IMR-90 (cell line): ENCODE data around the gene CPEB3. TPM values are rescaled to one million over a fixed set of nuclear protein-coding genes. Genes with fewer than 3 reads are reported as not detected.

Experiments used
- ATAC-seq: fragments of 200-7000 bp; cut with Tn5 transposase; 2 replicates; pipeline ENCODE4 v1.9.1; 2020; ENCODE audit warnings: low read depth, mild to moderate bottlenecking, moderate library complexity
- BruUV-seq: library from RNA; stranded (reverse); fragments of 400-500 nt; replicated peaks from 2 replicates; lab custom pipeline; 2021; lab: Mats Ljungman, UMichigan
- CTCF ChIA-PET: fragments of 300-600 bp; formaldehyde crosslinking; extraction: SDS; loops from one replicate; lab custom pipeline; 2021; ENCODE audit warnings: antibody characterized with exemption; lab: Yijun Ruan, JAX
- POLR2A ChIA-PET: fragments of 300-600 bp; sonication (Branson Sonifier 250); formaldehyde crosslinking; loops from one replicate; lab custom pipeline; 2022; ENCODE audit warnings: antibody characterized with exemption; ENCODE audit not compliant: unreplicated experiment; lab: Charles Lee
- DNase-seq: peaks from one replicate; pipeline ENCODE4 v3.0.0; 2013
- H2AFZ ChIP-seq: replicated peaks from 2 replicates; pipeline ENCODE3; 2013; ENCODE audit warnings: low read length, mild to moderate bottlenecking; ENCODE audit not compliant: poor library complexity
- H2AK5ac ChIP-seq: 2 replicates; pipeline ENCODE4 v1.6.1; 2013; ENCODE audit warnings: low read depth, low read length, inconsistent platforms
- H2AK9ac ChIP-seq: replicated peaks from 2 replicates; pipeline ENCODE3; 2013; ENCODE audit warnings: mild to moderate bottlenecking, low read depth, low read length, moderate library complexity; ENCODE audit not compliant: poor library complexity
- H2BK120ac ChIP-seq: 2 replicates; pipeline ENCODE4 v1.6.1; 2013; ENCODE audit warnings: low read depth, low read length, inconsistent platforms
- H2BK15ac ChIP-seq: 3 replicates; pipeline ENCODE4 v1.6.1; 2013; ENCODE audit warnings: low read depth, low read length, inconsistent platforms
- H2BK20ac ChIP-seq: 2 replicates; pipeline ENCODE4 v1.6.1; 2013; ENCODE audit warnings: low read depth, mild to moderate bottlenecking, inconsistent platforms, low read length, moderate library complexity
- H2BK5ac ChIP-seq: 2 replicates; pipeline ENCODE4 v1.6.1; 2013; ENCODE audit warnings: mild to moderate bottlenecking, low read depth, low read length, inconsistent platforms; ENCODE audit not compliant: poor library complexity, severe bottlenecking
- H3K14ac ChIP-seq: replicated peaks from 2 replicates; pipeline ENCODE4 v1.6.1; 2013; ENCODE audit warnings: low read depth, low read length, inconsistent platforms
- H3K18ac ChIP-seq: 2 replicates; pipeline ENCODE4 v1.6.1; 2013; ENCODE audit warnings: low read depth, low read length, control low read depth
- H3K23ac ChIP-seq: 2 replicates; pipeline ENCODE4 v1.6.1; 2013; ENCODE audit warnings: low read depth, low read length, inconsistent platforms
- H3K27ac ChIP-seq: 2 replicates; pipeline ENCODE4 v1.5.1; 2013; ENCODE audit warnings: mild to moderate bottlenecking, control low read depth, low read length; ENCODE audit not compliant: insufficient read depth
- H3K27me3 ChIP-seq: 2 replicates; pipeline ENCODE4 v1.6.1; 2013; ENCODE audit warnings: low read length; ENCODE audit not compliant: control insufficient read depth, insufficient read depth
- H3K36me3 ChIP-seq: 2 replicates; pipeline ENCODE4 v1.6.1; 2013; ENCODE audit warnings: low read length, mixed read lengths; ENCODE audit not compliant: control insufficient read depth, insufficient read depth
- H3K4ac ChIP-seq: 2 replicates; pipeline ENCODE4 v1.6.1; 2013; ENCODE audit warnings: low read depth, low read length, inconsistent platforms
- H3K4me1 ChIP-seq: 2 replicates; pipeline ENCODE4 v1.6.1; 2013; ENCODE audit warnings: low read length, mixed read lengths; ENCODE audit not compliant: control insufficient read depth, insufficient read depth
- H3K4me2 ChIP-seq: 2 replicates; pipeline ENCODE4 v1.6.1; 2013; ENCODE audit warnings: low read depth, mild to moderate bottlenecking, control low read depth, low read length, moderate library complexity
- H3K4me3 ChIP-seq: 2 replicates; pipeline ENCODE4 v1.5.1; 2013; ENCODE audit warnings: low read depth, mild to moderate bottlenecking, control low read depth, low read length, moderate library complexity; ENCODE audit not compliant: insufficient read depth
- H3K56ac ChIP-seq: 2 replicates; pipeline ENCODE4 v1.6.1; 2013; ENCODE audit warnings: low read length, inconsistent platforms; ENCODE audit not compliant: insufficient read depth; ENCODE audit errors: extremely low read depth
- H3K79me1 ChIP-seq, 2 experiments: 2 replicates each; pipeline ENCODE4 v1.6.1; 2013; ENCODE audit warnings: low read length in 2 of 2, inconsistent platforms in 1 of 2, low read depth in 1 of 2
- H3K9ac ChIP-seq: 2 replicates; pipeline ENCODE4 v1.6.1; 2013; ENCODE audit warnings: low read depth, low read length, control low read depth
- H3K9me1 ChIP-seq: 2 replicates; pipeline ENCODE4 v1.6.1; 2013; ENCODE audit warnings: low read length, inconsistent platforms; ENCODE audit not compliant: insufficient read depth
- H3K9me3 ChIP-seq: 2 replicates; pipeline ENCODE4 v1.6.1; 2013; ENCODE audit warnings: low read length; ENCODE audit not compliant: control insufficient read depth, insufficient read depth
- H4K20me1 ChIP-seq: 2 replicates; pipeline ENCODE4 v1.6.1; 2013; ENCODE audit warnings: low read length, inconsistent platforms; ENCODE audit not compliant: insufficient read depth
- H4K5ac ChIP-seq: 2 replicates; pipeline ENCODE4 v1.6.1; 2013; ENCODE audit warnings: mild to moderate bottlenecking, low read depth, low read length, control low read depth
- H4K8ac ChIP-seq, 2 experiments: 2 replicates each; pipeline ENCODE4 v1.6.1; 2013; ENCODE audit warnings: low read depth in 2 of 2, low read length in 2 of 2, control low read depth in 1 of 2, inconsistent platforms in 1 of 2
- H4K91ac ChIP-seq: 2 replicates; pipeline ENCODE4 v1.6.1; 2013; ENCODE audit warnings: low read depth, low read length, inconsistent platforms; ENCODE audit not compliant: insufficient read depth
- MAFK ChIP-seq: IDR thresholded peaks from 2 replicates; pipeline ENCODE4 v1.6.1; 2012; ENCODE audit warnings: low read depth, low read length, improper control_type of control experiment
- MXI1 ChIP-seq: IDR thresholded peaks from 2 replicates; pipeline ENCODE4 v1.6.1; 2012; ENCODE audit warnings: low read depth, mild to moderate bottlenecking, low read length, moderate library complexity, borderline replicate concordance
- SMC3 ChIP-seq: fragments of 150-350 bp; IDR thresholded peaks from 2 replicates; pipeline ENCODE4 v1.6.1; 2016; ENCODE audit warnings: low read depth, mild to moderate bottlenecking, antibody characterized with exemption, low read length, moderate library complexity
- WGBS, 2 experiments: methylation state at CpG; one replicate each; pipeline versions ENCODE4 v1.1.5 to v1.1.7; 2013; ENCODE audit warnings: missing lambda C conversion rate in 2 of 2; ENCODE audit not compliant: insufficient read length in 1 of 2; ENCODE audit errors: extremely low coverage in 2 of 2; 5-methylcytosine and 5-hydroxymethylcytosine counted together
- dilution Hi-C: fragments of 300-500 bp; cut with HindIII; formaldehyde crosslinking; loops from one replicate; pipeline ENCODE4 v1.14.3; 2018; ENCODE audit warnings: low sequenced_read_pairs; ENCODE audit not compliant: unreplicated experiment
- in situ Hi-C: fragments of 300-500 bp; cut with MboI; formaldehyde crosslinking; loops from 3 replicates; pipeline ENCODE4 v1.14.3; 2019; ENCODE audit warnings: low sequenced_read_pairs, inconsistent platforms, mixed read lengths
- intact Hi-C: fragments of 100-400 bp; cut with micrococcal nuclease; formaldehyde crosslinking; loops from 2 replicates; pipeline ENCODE4 v1.10.0; 2022
- polyA plus RNA-seq, 3 experiments: library from polyadenylated mRNA; depleted of rRNA; stranded (reverse); fragments of >200 nt; gene quantifications; 2 replicates each; pipeline ENCODE4 v1.2.3, GENCODE V29; 2012; ENCODE audit warnings: low replicate concordance in 1 of 3
- total RNA-seq: library from RNA; depleted of rRNA; stranded (reverse); fragments of >200 nt; gene quantifications from 2 replicates; pipeline ENCODE4 v1.2.3, GENCODE V29; 2012

The CPEB3 gene
- total and polyA plus RNA-seq, 2 of the 4 experiments (the other 2 are of a cell fraction): 0.18 to 0.36 TPM

DNA sequence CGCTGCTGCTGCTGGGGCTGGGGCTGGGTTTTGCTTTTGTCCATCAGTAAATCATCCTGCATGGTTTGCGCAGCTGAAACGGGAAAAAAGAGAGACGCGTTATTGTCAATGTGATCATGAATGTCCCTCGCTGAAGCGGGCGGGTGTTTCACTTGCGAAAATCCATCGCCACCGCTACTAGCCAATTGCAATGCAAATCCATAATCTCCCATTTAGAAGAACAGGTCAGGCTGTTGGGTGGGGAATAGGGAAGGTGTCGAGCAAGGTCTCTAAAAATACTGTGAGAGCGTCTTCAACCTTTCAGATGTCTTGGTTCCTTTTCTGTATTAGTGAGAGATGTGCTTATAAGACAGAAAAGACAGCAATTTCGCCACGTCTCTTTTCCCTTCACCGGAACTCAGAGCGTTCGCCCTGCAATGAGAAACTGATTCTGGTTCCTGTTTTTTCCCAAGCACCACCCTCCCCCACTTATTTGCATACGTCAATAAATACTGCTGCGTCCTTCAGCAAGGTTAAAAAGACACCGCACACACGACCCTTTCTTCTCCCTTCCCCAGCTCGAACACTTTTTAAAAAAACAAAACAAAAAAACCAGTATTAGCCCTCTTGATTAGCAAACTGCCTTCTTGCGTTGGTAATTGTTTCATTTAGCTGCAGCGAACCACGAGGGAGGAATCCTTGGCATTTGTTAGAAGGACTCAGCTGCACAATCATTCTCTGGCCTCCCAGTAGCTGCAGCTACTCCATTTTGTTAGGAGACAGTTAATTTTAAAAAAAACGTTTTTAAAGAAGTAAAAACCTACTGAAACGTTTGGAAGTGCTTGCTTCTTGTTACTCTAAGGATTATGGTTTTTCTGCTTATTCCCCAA lies 50.4 kb downstream of the CPEB3 start:
- intact Hi-C loops (loop anchor here (1.0 to 5.0 kb wide), 2 partner anchors 50 to 153 kb away; no protein-coding TSS in a partner anchor), dilution Hi-C loops (no loop called here), in situ Hi-C loops (no loop called here)
- Histone ChIP-seq H3K4me2 (peak overlapping the region; percentile 88), H3K18ac (peak overlapping the region; percentile 25; the same call in 1 of the 2 replicates), H3K4me1 (peaks cover 2% of the 10 kb centered on the region; the same call in 1 of the 2 replicates), H3K9me3 (no peaks in the 10 kb centered on the region), H3K36me3 (no peaks in the 10 kb centered on the region), H3K23ac (peak overlapping the region; percentile 79; the same call in 1 of the 2 replicates), H2BK120ac (no peak overlapping the region), H2AFZ (peak overlapping the region; percentile 87), H4K20me1 (no peaks in the 10 kb centered on the region), H3K4ac (peak overlapping the region; percentile 42; the same call in 1 of the 2 replicates), H3K14ac (peak overlapping the region; percentile 54; the same call in 1 of the 2 replicates), H3K4me3 (peak overlapping the region; percentile 78), H4K91ac (no peak overlapping the region), H4K8ac (peak overlapping the region; percentile 11 to 50; a peak in 1 of 4 replicates), H2BK20ac (peak overlapping the region; percentile 10; the same call in 1 of the 2 replicates), H2AK9ac (peak overlapping the region; percentile 12), H3K27me3 (no peaks in the 10 kb centered on the region), H2BK5ac (peak overlapping the region; percentile 2), H3K79me1 (no peaks in the 10 kb centered on the region), H3K9me1 (no peaks in the 10 kb centered on the region), H3K27ac (peak overlapping the region; percentile 31), H3K9ac (peak overlapping the region; percentile 62), H4K5ac (peak overlapping the region; percentile 10; the same call in 1 of the 2 replicates), H2AK5ac (no peak overlapping the region), H3K56ac (peak overlapping the region; percentile 18; the same call in 1 of the 2 replicates), H2BK15ac (no peak overlapping the region)
- ATAC-seq: peak; percentile 66
- CTCF ChIA-PET: interaction anchor here (0.6 to 1.6 kb wide), 2 partner anchors 51 to 190 kb away, joined by 3 to 5 read pairs; partner anchors contain the start of genes CPEB3 and MARCHF5
- DNase-seq: peak; percentile 70
- no TSS peak for BruUV-seq
- TF ChIP-seq MXI1 (no peak), MAFK (no peak), SMC3 (no peak)
- POLR2A ChIA-PET: no interaction called here
- WGBS, 2 experiments: 0% methylated on average over 7 of the region's 28 CpGs; no CpG with 5 or more reads in 1 of the 2 experiments
